CD14-positive monocyte (primary cell): ENCODE data around the gene QKI. TPM values are rescaled to one million over a fixed set of nuclear protein-coding genes. Genes with fewer than 3 reads are reported as not detected.

ENCODE experiments used
- DNase-seq, 3 donors: peaks; one replicate each; pipeline ENCODE4 v3.0.0-alpha.2; 2011 to 2022
- H2AFZ ChIP-seq: 2 replicates; pipeline ENCODE4 v1.6.0; 2012; ENCODE audit warnings: mild to moderate bottlenecking, low read depth, low read length, inconsistent platforms; ENCODE audit not compliant: insufficient read depth, poor library complexity, severe bottlenecking
- H3K27ac ChIP-seq, 2 donors: 1 replicate in 1 of 2; 2 replicates in 1 of 2; pipeline ENCODE4 v1.5.1; 2012 to 2013; ENCODE audit warnings: low read length in 2 of 2, control low read depth in 1 of 2, inconsistent platforms in 1 of 2, low read depth in 1 of 2, mild to moderate bottlenecking in 1 of 2
- H3K27me3 ChIP-seq, 2 donors: one replicate each; pipeline versions ENCODE4 v1.6.0 to v1.6.1; 2011 to 2013; ENCODE audit warnings: low read length in 2 of 2; ENCODE audit not compliant: control insufficient read depth in 2 of 2, insufficient read depth in 2 of 2
- H3K36me3 ChIP-seq, 2 donors: replicated peaks in 1 of 2; 1 replicate in 1 of 2; 2 replicates in 1 of 2; pipeline versions ENCODE4 v1.5.1 to v1.6.1; 2012 to 2013; ENCODE audit warnings: low read length in 2 of 2, control low read depth in 1 of 2, inconsistent platforms in 1 of 2, mild to moderate bottlenecking in 1 of 2; ENCODE audit not compliant: insufficient read depth in 2 of 2, control insufficient read depth in 1 of 2
- H3K4me1 ChIP-seq, 2 donors: 1 replicate in 1 of 2; 2 replicates in 1 of 2; pipeline versions ENCODE4 v1.5.1 to v1.6.1; 2012 to 2013; ENCODE audit warnings: low read length in 2 of 2, control low read depth in 1 of 2, inconsistent platforms in 1 of 2, mild to moderate bottlenecking in 1 of 2, moderate library complexity in 1 of 2; ENCODE audit not compliant: insufficient read depth in 2 of 2, control insufficient read depth in 1 of 2
- H3K4me2 ChIP-seq: replicated peaks from 2 replicates; pipeline ENCODE3; 2012; ENCODE audit warnings: low read length, moderate library complexity, mild to moderate bottlenecking; ENCODE audit not compliant: poor library complexity, severe bottlenecking; ENCODE audit errors: extremely low read depth
- H3K4me3 ChIP-seq, 3 experiments: fragments of 200-600 bp in 1 of 3; sonication (generic) in 1 of 3; replicated peaks in 1 of 3; 1 replicate in 2 of 3; 2 replicates in 1 of 3; pipeline ENCODE4 v1.5.1; 2011 to 2013; ENCODE audit warnings: low read length in 3 of 3, mild to moderate bottlenecking in 3 of 3, control low read depth in 2 of 3, low read depth in 2 of 3, inconsistent platforms in 1 of 3, moderate library complexity in 1 of 3
- H3K79me2 ChIP-seq: 2 replicates; pipeline ENCODE4 v1.6.0; 2012; ENCODE audit warnings: mild to moderate bottlenecking, control low read depth, inconsistent platforms, low read length, moderate library complexity; ENCODE audit not compliant: insufficient read depth
- H3K9ac ChIP-seq: 2 replicates; pipeline ENCODE4 v1.6.0; 2017; ENCODE audit warnings: low read length, mild to moderate bottlenecking; ENCODE audit not compliant: insufficient read depth, poor library complexity, severe bottlenecking
- H3K9me3 ChIP-seq, 2 donors: replicated peaks in 1 of 2; 1 replicate in 1 of 2; 2 replicates in 1 of 2; pipeline versions ENCODE4 v1.5.1 to v1.6.1; 2012 to 2013; ENCODE audit warnings: low read length in 2 of 2, control low read depth in 1 of 2; ENCODE audit not compliant: control insufficient read depth in 1 of 2, insufficient read depth in 1 of 2
- H4K20me1 ChIP-seq: 2 replicates; pipeline ENCODE4 v1.6.0; 2012; ENCODE audit warnings: mild to moderate bottlenecking, low read length, control low read depth, moderate library complexity; ENCODE audit not compliant: insufficient read depth
- H3K27ac Mint-ChIP-seq, 7 donors: one replicate each; pipeline ENCODE4 v1.8.0; 2020; ENCODE audit warnings: mild to moderate bottlenecking in 7 of 7, mixed read lengths in 7 of 7, moderate library complexity in 6 of 7, inconsistent platforms in 2 of 7
- H3K27me3 Mint-ChIP-seq, 3 donors: one replicate each; pipeline ENCODE4 v1.8.0; 2021 to 2022; ENCODE audit warnings: low read depth in 3 of 3, mild to moderate bottlenecking in 3 of 3, mixed read lengths in 3 of 3, moderate library complexity in 3 of 3, inconsistent platforms in 1 of 3
- H3K36me3 Mint-ChIP-seq, 2 donors: one replicate each; pipeline ENCODE4 v1.8.0; 2020; ENCODE audit warnings: mixed read lengths in 2 of 2, inconsistent platforms in 1 of 2, mild to moderate bottlenecking in 1 of 2
- H3K4me1 Mint-ChIP-seq: one replicate; pipeline ENCODE4 v1.8.0; 2020; ENCODE audit warnings: mild to moderate bottlenecking, mixed read lengths
- H3K4me3 Mint-ChIP-seq, 2 donors: one replicate each; pipeline ENCODE4 v1.8.0; 2020; ENCODE audit warnings: mild to moderate bottlenecking in 2 of 2, mixed read lengths in 2 of 2, moderate library complexity in 1 of 2
- H3K9me3 Mint-ChIP-seq, 7 donors: one replicate each; pipeline ENCODE4 v1.8.0; 2020 to 2022; ENCODE audit warnings: mixed read lengths in 7 of 7, mild to moderate bottlenecking in 6 of 7, moderate library complexity in 6 of 7, inconsistent platforms in 2 of 7
- WGBS: methylation state at CpG from one replicate; pipeline ENCODE4 v1.1.5; 2013; ENCODE audit warnings: missing lambda C conversion rate; ENCODE audit not compliant: insufficient coverage; 5-methylcytosine and 5-hydroxymethylcytosine counted together
- intact Hi-C, 2 donors: fragments of 100-400 bp; cut with micrococcal nuclease; formaldehyde crosslinking; loops; one replicate each; pipeline versions ENCODE4 v1.15.0 to v1.15.1; 2023
- polyA plus RNA-seq, 3 donors: library from polyadenylated mRNA; depleted of rRNA in 1 of 3; unstranded in 2 of 3; stranded (reverse) in 1 of 3; fragments of 300-500 nt in 2 of 3; fragments of >200 nt in 1 of 3; fragmentation: Illumina TruSeq in 2 of 3; gene quantifications; 1 replicate in 2 of 3; 2 replicates in 1 of 3; pipeline ENCODE4 v1.2.3, GENCODE V29; 2012 to 2021
- TF ChIP-seq, protein P1 (sequence below): fragments of 200-600 bp; IDR thresholded peaks from one replicate; pipeline ENCODE4 v1.8.0; 2022; ENCODE audit warnings: antibody characterized with exemption, mild to moderate bottlenecking

Gene QKI
- polyA plus RNA-seq, 3 donors, result 24.3 to 154 (median 71.8) TPM

DNA sequence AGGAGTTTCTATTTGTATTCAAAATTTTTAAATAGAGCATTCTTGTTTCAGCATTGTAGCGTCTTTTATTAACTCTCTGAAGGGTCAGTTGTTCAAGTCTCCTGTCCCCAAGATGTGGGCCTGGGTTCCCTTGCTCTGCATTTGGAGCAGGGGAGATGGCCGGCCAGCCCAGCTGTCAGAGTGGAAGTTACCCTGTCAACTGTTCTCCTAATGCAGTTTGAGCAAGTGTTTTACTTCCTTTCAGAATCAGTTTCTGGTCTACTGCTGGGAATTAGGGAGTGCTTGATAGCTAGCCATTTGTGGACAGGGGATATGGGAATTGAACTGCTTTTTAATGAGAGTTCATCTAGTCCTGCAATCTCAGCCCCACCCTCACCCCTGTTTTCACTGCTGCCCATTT is 116.6 kb downstream of the QKI start:
- no peaks in the 10 kb centered on the region for H3K9me3 ChIP-seq
- H3K4me1 ChIP-seq, result peaks cover 13 to 15% of the 10 kb centered on the region in 2 donors
- H3K79me2 ChIP-seq, result peaks cover 100% of the 10 kb centered on the region
- intact Hi-C loops, result no loop called here
- H3K9ac ChIP-seq, result no peak overlapping the region
- TF ChIP-seq, protein P1, sequence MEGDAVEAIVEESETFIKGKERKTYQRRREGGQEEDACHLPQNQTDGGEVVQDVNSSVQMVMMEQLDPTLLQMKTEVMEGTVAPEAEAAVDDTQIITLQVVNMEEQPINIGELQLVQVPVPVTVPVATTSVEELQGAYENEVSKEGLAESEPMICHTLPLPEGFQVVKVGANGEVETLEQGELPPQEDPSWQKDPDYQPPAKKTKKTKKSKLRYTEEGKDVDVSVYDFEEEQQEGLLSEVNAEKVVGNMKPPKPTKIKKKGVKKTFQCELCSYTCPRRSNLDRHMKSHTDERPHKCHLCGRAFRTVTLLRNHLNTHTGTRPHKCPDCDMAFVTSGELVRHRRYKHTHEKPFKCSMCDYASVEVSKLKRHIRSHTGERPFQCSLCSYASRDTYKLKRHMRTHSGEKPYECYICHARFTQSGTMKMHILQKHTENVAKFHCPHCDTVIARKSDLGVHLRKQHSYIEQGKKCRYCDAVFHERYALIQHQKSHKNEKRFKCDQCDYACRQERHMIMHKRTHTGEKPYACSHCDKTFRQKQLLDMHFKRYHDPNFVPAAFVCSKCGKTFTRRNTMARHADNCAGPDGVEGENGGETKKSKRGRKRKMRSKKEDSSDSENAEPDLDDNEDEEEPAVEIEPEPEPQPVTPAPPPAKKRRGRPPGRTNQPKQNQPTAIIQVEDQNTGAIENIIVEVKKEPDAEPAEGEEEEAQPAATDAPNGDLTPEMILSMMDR, result no peak
- H3K4me3 ChIP-seq, result no peak overlapping the region
- no peaks in the 10 kb centered on the region for H3K27me3 Mint-ChIP-seq
- peaks cover 3 to 14% of the 10 kb centered on the region in 2 donors for H3K36me3 ChIP-seq
- H3K27ac Mint-ChIP-seq, result peak overlapping the region in 6 of 7 donors; percentile 0 to 65 (median 39)
- no peaks in the 10 kb centered on the region for H3K9me3 Mint-ChIP-seq
- peaks cover 7 to 18% of the 10 kb centered on the region in 2 donors for H3K36me3 Mint-ChIP-seq
- peaks cover 45% of the 10 kb centered on the region for H3K4me1 Mint-ChIP-seq
- H2AFZ ChIP-seq, result no peak overlapping the region
- no peak overlapping the region for H3K4me2 ChIP-seq
- H3K27me3 ChIP-seq, result no peaks in the 10 kb centered on the region
- H4K20me1 ChIP-seq, result peaks cover 100% of the 10 kb centered on the region
- peak overlapping the region in 1 of 2 donors; percentile 47 for H3K27ac ChIP-seq
- WGBS, result 100% methylated on average over 1 of the region's 2 CpGs
- peak in 1 of 3 donors; percentile 5 for DNase-seq
- no peak overlapping the region for H3K4me3 Mint-ChIP-seq

DNA sequence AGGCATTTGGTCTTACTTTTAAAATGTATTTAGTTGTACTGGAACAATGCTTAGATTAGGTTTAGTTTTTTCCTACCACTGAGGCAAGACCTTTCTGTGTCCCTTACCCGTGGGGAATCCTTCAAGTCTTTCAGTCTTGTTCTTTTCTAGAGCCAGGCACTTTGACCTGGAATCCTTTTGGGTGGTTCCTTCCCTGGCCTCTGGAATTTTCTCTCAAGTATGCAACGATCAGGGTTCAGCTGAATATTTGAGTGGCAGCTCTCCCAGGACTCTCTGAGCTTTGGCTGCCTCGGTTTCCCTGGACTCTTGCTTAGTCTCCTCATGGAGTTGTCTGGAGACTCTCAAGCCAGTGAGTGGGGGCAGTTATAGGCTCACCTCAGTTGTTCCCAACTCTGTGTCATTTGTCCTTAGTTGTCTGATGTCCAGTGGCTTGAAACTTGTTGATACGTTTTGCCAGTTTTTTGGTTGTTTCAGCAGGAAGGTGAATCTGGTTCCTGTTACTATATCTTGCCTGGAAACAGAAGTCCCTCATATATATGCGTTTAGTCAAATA is 118.1 kb downstream of the QKI start:
- H3K4me3 ChIP-seq, result no peak overlapping the region
- H3K4me3 Mint-ChIP-seq, result no peak overlapping the region
- H3K4me1 Mint-ChIP-seq, result peaks cover 45% of the 10 kb centered on the region
- intact Hi-C loops, result no loop called here
- H3K4me2 ChIP-seq, result no peak overlapping the region
- peaks cover 13 to 15% of the 10 kb centered on the region in 2 donors for H3K4me1 ChIP-seq
- TF ChIP-seq, protein P1, result no peak
- H3K27ac Mint-ChIP-seq, result peak overlapping the region in 6 of 7 donors; percentile 53 to 77 (median 76)
- peaks cover 3 to 29% of the 10 kb centered on the region in 2 donors for H3K36me3 ChIP-seq
- H3K79me2 ChIP-seq, result peaks cover 100% of the 10 kb centered on the region
- H3K9me3 Mint-ChIP-seq, result no peaks in the 10 kb centered on the region
- no peaks in the 10 kb centered on the region for H3K27me3 ChIP-seq
- 89% methylated on average over 3 of the region's 5 CpGs for whole genome bisulfite sequencing
- no peak overlapping the region for H2AFZ ChIP-seq
- H3K36me3 Mint-ChIP-seq, result peaks cover 18 to 31% of the 10 kb centered on the region in 2 donors
- peaks cover 100% of the 10 kb centered on the region for H4K20me1 ChIP-seq
- peak overlapping the region in 1 of 2 donors; percentile 42 for H3K27ac ChIP-seq
- H3K9ac ChIP-seq, result no peak overlapping the region
- no peaks in the 10 kb centered on the region for H3K27me3 Mint-ChIP-seq
- peak in 1 of 3 donors; percentile 7 for DNase-seq
- no peaks in the 10 kb centered on the region for H3K9me3 ChIP-seq
